ENCODE measurements around the gene RSL1D1. TPM values are rescaled to one million over a fixed set of nuclear protein-coding genes. Genes with fewer than 3 reads are reported as not detected.

Gene RSL1D1
- total and polyA plus RNA-seq, 9 of the 15 experiments (the other 6 are each of a cell fraction or from before 2014, with no cell fraction given) = 259 to 753 (median 373) TPM

- DNase-seq (ENCODE audit: extremely low read depth in 1 of 4, low spot score in 3 of 4) (no peak), ATAC-seq (no peak), FAIRE-seq (no peak)
- Histone ChIP-seq H3K9me3 (replicated peaks; ENCODE audit: control insufficient read depth, insufficient read depth, low read depth, low read length) (no peaks in the 10 kb centered on the region), H3K36me3 (ENCODE audit: control insufficient read depth, insufficient read depth, low read length) (peaks cover 95% of the 10 kb centered on the region), H4K20me1 (replicated peaks; ENCODE audit: control insufficient read depth, insufficient read depth, low read length) (peaks cover 4% of the 10 kb centered on the region; the same call in 1 of the 2 replicates), H3K79me2 (ENCODE audit: control insufficient read depth, insufficient read depth, low read length) (peaks cover 54% of the 10 kb centered on the region), H3K27me3 (ENCODE audit: control insufficient read depth in 2 of 2, insufficient read depth in 2 of 2, low read length in 2 of 2) (no peaks in the 10 kb centered on the region), H3K4me3 (no peak overlapping the region), H3K4me2 (ENCODE audit: insufficient read depth, low read length) (no peak overlapping the region), H3K9me1 (ENCODE audit: control insufficient read depth, insufficient read depth, low read length) (no peaks in the 10 kb centered on the region), H3K4me1 (replicated peaks in 1 of 2; ENCODE audit: control insufficient read depth in 2 of 2, insufficient read depth in 2 of 2, low read length in 2 of 2) (peaks cover 6 to 9% of the 10 kb centered on the region in 2 experiments; a peak in 4 of 5 replicates), H3K9ac (ENCODE audit: insufficient read depth in 1 of 2, low read depth in 2 of 2, low read length in 2 of 2) (no peak overlapping the region; a peak in 1 of 4 replicates), H2AFZ (ENCODE audit: low read depth, low read length) (no peak overlapping the region), H3K27ac (ENCODE audit: extremely low read depth, low read depth, low read length) (no peak overlapping the region)
- intact Hi-C loops (cut with micrococcal nuclease) (no loop called here), in situ Hi-C loops (cut with MboI) (no loop called here)
- no peak for TF ChIP-seq CCAR2 (IDR thresholded peaks at IDR 0.05; ENCODE audit: low read depth, low read length)
- TF ChIP-seq RBFOX2 (IDR thresholded peaks at IDR 0.05; ENCODE audit: low read depth, low read length) = 0 out of 2 replicates have a peak, but pooled peaks have one; percentile 37
- no peak for TF ChIP-seq HDAC1 (IDR thresholded peaks at IDR 0.05)
- TF ChIP-seq PHB (CRISPR knock-in tag; IDR thresholded peaks at IDR 0.05) = no peak
- WGBS (ENCODE audit: insufficient coverage, low coverage, missing lambda C conversion rate) = 94% methylated on average over 4 of the region's 4 CpGs
- BruUV-seq (replicated peaks) = TSS peak; percentile 1
- ChIA-PET POLR2A (interaction anchor here (5.3 kb wide), 1 partner anchor 8 kb away, joined by 31 read pairs; no protein-coding TSS in a partner anchor), CTCF (ENCODE audit: low intra/inter-chr PET ratio) (no interaction called here)
These were observed 6.8 kb downstream of the RSL1D1 start for GRCh38 chr16:11844499-11844898.

- no peak for FAIRE-seq
- Histone ChIP-seq H3K4me1 (replicated peaks in 1 of 2; ENCODE audit: control insufficient read depth in 2 of 2, insufficient read depth in 2 of 2, low read length in 2 of 2) (peaks cover under 1 to 5% of the 10 kb centered on the region in 2 experiments; a peak in 3 of 5 replicates), H3K9me1 (ENCODE audit: control insufficient read depth, insufficient read depth, low read length) (no peaks in the 10 kb centered on the region), H2AFZ (ENCODE audit: low read depth, low read length) (no peak overlapping the region), H4K20me1 (replicated peaks; ENCODE audit: control insufficient read depth, insufficient read depth, low read length) (peaks cover 4% of the 10 kb centered on the region; the same call in 1 of the 2 replicates), H3K4me3 (no peak overlapping the region), H3K27me3 (ENCODE audit: control insufficient read depth in 2 of 2, insufficient read depth in 2 of 2, low read length in 2 of 2) (no peaks in the 10 kb centered on the region), H3K79me2 (ENCODE audit: control insufficient read depth, insufficient read depth, low read length) (peaks cover 48% of the 10 kb centered on the region), H3K9me3 (replicated peaks; ENCODE audit: control insufficient read depth, insufficient read depth, low read depth, low read length) (no peaks in the 10 kb centered on the region), H3K27ac (ENCODE audit: extremely low read depth, low read depth, low read length) (no peak overlapping the region), H3K9ac (ENCODE audit: insufficient read depth in 1 of 2, low read depth in 2 of 2, low read length in 2 of 2) (no peak overlapping the region), H3K4me2 (ENCODE audit: insufficient read depth, low read length) (no peak overlapping the region), H3K36me3 (ENCODE audit: control insufficient read depth, insufficient read depth, low read length) (peaks cover 94% of the 10 kb centered on the region)
- BruUV-seq (replicated peaks) = no TSS peak
- POLR2A ChIA-PET = interaction anchor here (1.4 to 2.2 kb wide), 2 partner anchors 8 to 9 kb away, joined by 5 to 6 read pairs; partner anchors contain the start of gene RSL1D1
- CTCF ChIA-PET (ENCODE audit: low intra/inter-chr PET ratio) = no interaction called here
- intact Hi-C loops (cut with micrococcal nuclease) (no loop called here), in situ Hi-C loops (cut with MboI) (no loop called here)
- DNase-seq (ENCODE audit: extremely low read depth in 1 of 4, low spot score in 3 of 4) = no peak
- ATAC-seq = no peak
- 100% methylated on average over 4 of the region's 5 CpGs for WGBS (ENCODE audit: insufficient coverage, low coverage, missing lambda C conversion rate)
- no peak; the same call in 1 of the 2 replicates for TF ChIP-seq RBFOX2 (IDR thresholded peaks at IDR 0.05; ENCODE audit: low read depth, low read length)
These were observed 7.5 kb downstream of the RSL1D1 start for GRCh38 chr16:11843861-11844260.

Measured in K562 (cell line).